HG03575 (cell line): Measurements from ENCODE around the gene BCL2.

ENCODE experiments used
- ATAC-seq: cut with Tn5 transposase; IDR thresholded peaks from one replicate; pipeline ENCODE4 v1.9.1; 2021; ENCODE audit not compliant: unreplicated experiment, insufficient number of reproducible peaks, low FRiP score; ENCODE audit errors: extremely low read depth

Gene BCL2

DNA sequence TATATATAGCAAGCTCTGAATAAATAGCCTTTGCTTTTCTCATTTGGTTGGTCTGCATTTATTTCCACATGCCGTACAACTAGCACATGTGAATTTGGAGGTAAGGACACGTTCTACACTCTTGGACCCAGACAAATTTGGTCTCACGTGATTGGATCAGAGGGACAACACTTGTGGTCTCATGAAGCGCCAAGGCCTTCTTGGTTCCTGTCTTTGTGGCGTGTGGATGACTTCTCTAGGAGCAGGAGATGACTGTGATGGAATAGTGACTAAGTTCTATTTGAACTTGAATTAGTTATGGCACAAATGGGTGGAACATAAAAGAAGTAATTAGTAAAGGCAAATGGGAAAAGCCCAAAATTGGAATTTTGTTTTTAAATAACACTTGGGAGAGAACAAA, 206.9 kb downstream of the BCL2 start:
- no peak for ATAC-seq

- ATAC-seq, result no peak
Measured at GRCh38 chr18:63111671-63112402, 207.7 kb downstream of the BCL2 start.

DNA sequence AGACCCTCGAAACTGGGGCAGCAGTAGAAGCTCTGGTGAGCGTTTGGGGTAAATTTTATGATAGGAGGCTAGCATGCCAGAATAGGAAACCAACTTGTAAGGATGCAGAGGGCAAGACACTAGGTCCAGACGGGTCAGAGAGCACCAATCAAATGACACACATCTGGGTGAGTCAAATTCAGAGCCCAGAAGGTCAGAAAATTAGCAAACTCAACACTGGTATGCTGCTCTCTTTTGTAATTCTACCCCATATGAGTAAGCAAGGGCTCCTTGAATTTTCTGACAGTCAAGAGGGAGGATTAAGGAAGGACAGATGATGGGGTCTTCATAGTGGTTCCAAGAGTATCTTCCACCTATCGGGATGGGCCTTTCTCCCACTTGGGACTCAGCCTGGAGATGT, 209.8 kb downstream of the BCL2 start:
- ATAC-seq, result no peak

- no peak for ATAC-seq
Measured at GRCh38 chr18:63109022-63109421, 210.5 kb downstream of the BCL2 start.

DNA sequence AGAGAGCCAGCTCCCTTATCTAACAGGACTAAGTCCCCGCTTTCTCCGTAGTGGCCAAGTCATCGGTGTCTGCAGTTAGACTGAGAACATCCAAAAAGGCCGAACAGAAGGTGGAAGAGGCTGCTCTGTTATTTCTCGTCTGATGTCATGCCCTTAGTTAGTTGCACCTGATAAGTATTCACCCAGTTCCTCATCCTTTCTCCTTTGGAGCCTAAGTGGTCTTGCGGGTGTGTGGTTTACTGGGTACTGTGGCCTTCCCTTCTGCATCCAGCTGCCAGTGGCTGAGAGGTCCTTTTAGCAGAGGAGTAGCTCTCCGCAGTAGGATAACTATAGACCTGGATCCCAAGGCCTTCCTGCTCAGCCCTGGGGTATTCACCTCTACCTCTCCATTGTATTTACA, 211.6 kb downstream of the BCL2 start:
- ATAC-seq, result no peak

DNA sequence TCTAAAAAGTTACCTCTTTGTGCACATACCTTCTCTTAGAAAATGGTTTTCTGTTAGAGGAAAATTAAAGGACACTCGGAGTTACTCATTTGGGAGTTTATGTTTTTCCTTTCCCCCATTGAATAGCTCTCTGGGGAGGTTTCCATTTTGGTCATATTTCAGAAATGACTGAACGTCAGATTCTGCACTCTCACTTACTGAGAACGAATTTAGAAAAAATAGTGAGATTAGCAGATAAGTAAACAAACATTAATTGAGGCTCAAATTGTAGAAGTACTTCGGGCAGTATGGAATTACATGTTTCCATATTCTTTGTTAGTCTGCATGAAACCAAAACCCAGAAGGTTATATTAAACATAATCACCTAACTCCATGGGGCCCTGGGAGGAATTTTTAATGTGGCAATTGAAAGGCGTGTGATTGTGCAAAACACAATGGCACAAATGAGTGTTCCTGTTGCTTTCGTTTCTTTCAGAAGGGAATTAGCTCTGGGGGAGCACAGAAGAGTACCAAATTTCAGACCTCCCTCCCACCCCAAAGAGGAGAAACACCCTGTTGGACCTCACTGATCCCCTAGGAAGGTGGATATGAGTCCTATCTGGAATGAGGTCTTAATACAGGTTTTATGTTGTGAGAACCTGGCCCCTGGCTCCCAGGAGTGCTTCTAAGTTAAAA, 212.3 kb downstream of the BCL2 start:
- ATAC-seq, result no peak

DNA sequence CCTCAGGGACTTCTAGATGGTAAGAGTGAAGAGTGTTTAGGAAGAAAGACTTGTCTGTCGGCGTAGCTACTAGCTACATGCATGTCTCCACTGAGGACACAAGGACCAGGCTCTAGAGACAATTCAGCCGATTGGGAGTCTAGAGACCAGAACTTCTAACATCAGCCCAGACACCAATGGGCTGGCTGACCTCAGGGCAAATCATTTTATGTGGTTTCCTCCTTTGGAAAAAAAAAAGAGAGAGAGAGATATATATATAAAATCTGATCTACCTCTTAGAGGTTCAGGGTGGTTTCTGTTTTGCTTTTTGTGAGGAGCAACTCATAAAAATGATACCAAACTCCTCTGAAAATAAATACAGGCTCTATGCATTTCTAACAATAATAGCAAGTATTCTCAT, 212.8 kb downstream of the BCL2 start:
- peak; percentile 30 for ATAC-seq

GRCh38 chr18:63105636-63106316, 213.8 kb downstream of the BCL2 start:
- peak; percentile 36 for ATAC-seq

DNA sequence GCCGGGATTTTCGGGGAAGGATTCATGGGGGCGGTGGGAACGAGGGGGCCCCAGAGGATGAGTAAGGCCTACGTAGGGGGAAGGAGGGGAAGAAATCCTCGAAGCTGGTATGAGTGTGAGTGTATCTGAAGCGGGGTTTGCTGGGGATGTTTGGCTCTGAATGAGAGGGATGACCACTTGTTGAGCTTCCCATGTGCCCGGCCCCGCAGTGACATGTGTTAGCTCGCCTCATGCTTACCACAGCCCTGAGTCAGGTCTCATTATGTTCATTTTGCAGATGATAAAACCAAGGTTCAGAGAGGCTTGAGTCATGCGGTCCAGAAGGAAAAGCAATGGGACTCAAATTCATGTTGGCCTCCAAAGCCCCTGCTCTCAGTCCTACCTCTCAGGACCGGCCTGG, 214.7 kb downstream of the BCL2 start:
- no peak for ATAC-seq

- ATAC-seq, result no peak
Measured at GRCh38 chr18:63102941-63103744, 216.4 kb downstream of the BCL2 start.

- ATAC-seq, result no peak
Measured at GRCh38 chr18:63100630-63101055, 218.9 kb downstream of the BCL2 start.

GRCh38 chr18:63099848-63100629, 219.5 kb downstream of the BCL2 start:
- ATAC-seq, result peak; percentile 38

- no peak for ATAC-seq
Measured at GRCh38 chr18:63099091-63099840, 220.3 kb downstream of the BCL2 start.

- ATAC-seq, result peak; percentile 40
Measured at GRCh38 chr18:63098018-63098981, 221.3 kb downstream of the BCL2 start.

DNA sequence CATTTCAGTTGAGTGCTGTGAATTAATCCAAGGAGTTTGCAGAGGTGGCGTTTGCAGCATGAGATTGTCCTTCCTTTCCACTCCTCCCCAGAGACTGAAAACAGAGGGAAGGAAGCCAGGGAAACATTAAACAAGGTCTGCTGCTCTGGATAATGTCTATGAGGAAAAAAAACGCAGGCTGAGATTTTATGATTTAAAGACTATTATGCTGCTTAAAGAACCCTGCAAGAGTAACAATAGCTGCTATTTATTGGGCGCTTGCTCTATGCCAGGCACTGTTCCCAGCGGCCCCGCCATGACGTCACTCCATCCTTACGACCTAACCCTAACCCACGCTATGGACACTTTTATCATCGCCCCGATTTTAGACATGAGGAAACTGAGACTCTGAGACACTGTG, 222.4 kb downstream of the BCL2 start:
- ATAC-seq, result no peak

DNA sequence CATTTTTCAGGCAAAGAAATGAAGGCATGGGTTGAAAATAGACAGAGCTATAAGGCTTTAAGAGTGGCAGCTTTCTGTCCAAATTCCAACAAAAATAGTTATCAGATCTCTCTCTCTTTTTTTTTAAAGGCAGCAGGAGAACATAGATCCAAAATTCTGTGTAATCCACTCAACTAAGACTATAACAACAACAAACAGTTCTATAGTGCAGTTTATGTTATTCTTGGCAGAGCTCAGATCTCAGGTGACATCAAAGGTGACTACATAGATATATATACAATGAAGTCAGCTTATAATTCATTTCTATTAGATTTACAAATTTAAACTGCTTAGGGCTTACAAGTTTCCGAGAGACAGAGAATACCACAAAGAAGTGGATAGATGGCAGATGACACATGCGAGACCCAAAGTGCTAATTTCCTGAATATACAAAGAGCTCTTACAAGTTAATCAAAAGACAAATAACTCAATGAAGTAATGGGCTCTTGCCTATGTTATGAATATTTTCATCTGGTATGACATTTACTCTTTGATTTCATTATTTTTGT, 223.2 kb downstream of the BCL2 start:
- ATAC-seq, result no peak

GRCh38 chr18:63095768-63096167, 223.8 kb downstream of the BCL2 start:
- ATAC-seq, result no peak
